ENCODE results near the gene COL18A1. TPM values are rescaled to one million over a fixed set of nuclear protein-coding genes. Genes with fewer than 3 reads are reported as not detected.

COL18A1 gene
- total and polyA plus RNA-seq, 4 donors = 44.9 to 308 (median 232) TPM

GRCh38 chr21:45504516-45505415 is 99.8 kb downstream of the COL18A1 start:
- DNase-seq (ENCODE audit: low spot score) = no peak
- Histone ChIP-seq H3K27ac (ENCODE audit: low read depth in 1 of 2, low read length in 2 of 2) (no peak overlapping the region), H3K27me3 (ENCODE audit: control insufficient read depth in 4 of 4, insufficient read depth in 4 of 4, low read length in 3 of 4) (no peaks in the 10 kb centered on the region), H3K9me3 (ENCODE audit: control insufficient read depth in 4 of 4, low read length in 3 of 4) (no peaks in the 10 kb centered on the region), H3K4me1 (ENCODE audit: control insufficient read depth in 4 of 4, insufficient read depth in 4 of 4, low read length in 3 of 4) (peaks cover 5 to 33% (median 23%) of the 10 kb centered on the region in 4 donors), H3K36me3 (ENCODE audit: control insufficient read depth in 4 of 4, insufficient read depth in 3 of 4, low read depth in 1 of 4, low read length in 3 of 4) (peaks cover 0 to 19% (median 10%) of the 10 kb centered on the region in 4 donors), H3K9ac (ENCODE audit: low read depth in 1 of 2, low read length in 2 of 2) (no peak overlapping the region), H3K4me3 (ENCODE audit: low read depth in 1 of 3, low read length in 3 of 3) (no peak overlapping the region)
- 86% methylated on average over 41 of the region's 41 CpGs for WGBS
- TF ChIP-seq YY1 (IDR thresholded peaks at IDR 0.05) (no peak), HNF4G (IDR thresholded peaks at IDR 0.05) (no peak)

GRCh38 chr21:45505416-45506021 is 100.6 kb downstream of the COL18A1 start:
- DNase-seq (ENCODE audit: low spot score) = no peak
- whole genome bisulfite sequencing = 75% methylated on average over 33 of the region's 33 CpGs
- no peaks in the 10 kb centered on the region for H3K9me3 ChIP-seq (ENCODE audit: control insufficient read depth in 4 of 4, low read length in 3 of 4)
- peaks cover 0 to 24% (median 10%) of the 10 kb centered on the region in 4 donors for H3K36me3 ChIP-seq (ENCODE audit: control insufficient read depth in 4 of 4, insufficient read depth in 3 of 4, low read depth in 1 of 4, low read length in 3 of 4)
- TF ChIP-seq MAX (IDR thresholded peaks at IDR 0.05) (no peak), HNF4A (conservative IDR thresholded peaks at IDR 0.05) (no peak), YY1 (IDR thresholded peaks at IDR 0.05) (no peak), SP1 (IDR thresholded peaks at IDR 0.05) (no peak), FOXA2 (IDR thresholded peaks at IDR 0.05) (no peak), TAF1 (conservative IDR thresholded peaks at IDR 0.05) (no peak)
- no peaks in the 10 kb centered on the region for H3K27me3 ChIP-seq (ENCODE audit: control insufficient read depth in 4 of 4, insufficient read depth in 4 of 4, low read length in 3 of 4)
- no peak overlapping the region for H3K27ac ChIP-seq (ENCODE audit: low read depth in 1 of 2, low read length in 2 of 2)
- peaks cover 5 to 33% (median 23%) of the 10 kb centered on the region in 4 donors for H3K4me1 ChIP-seq (ENCODE audit: control insufficient read depth in 4 of 4, insufficient read depth in 4 of 4, low read length in 3 of 4)
- no peak overlapping the region for H3K4me3 ChIP-seq (ENCODE audit: low read depth in 1 of 3, low read length in 3 of 3)
- H3K9ac ChIP-seq (ENCODE audit: low read depth in 1 of 2, low read length in 2 of 2) = no peak overlapping the region

- Histone ChIP-seq H3K4me1 (ENCODE audit: control insufficient read depth in 4 of 4, insufficient read depth in 4 of 4, low read length in 3 of 4) (peaks cover 5 to 33% (median 23%) of the 10 kb centered on the region in 4 donors), H3K27me3 (ENCODE audit: control insufficient read depth in 4 of 4, insufficient read depth in 4 of 4, low read length in 3 of 4) (no peaks in the 10 kb centered on the region), H3K36me3 (ENCODE audit: control insufficient read depth in 4 of 4, insufficient read depth in 3 of 4, low read depth in 1 of 4, low read length in 3 of 4) (peaks cover 0 to 24% (median 12%) of the 10 kb centered on the region in 4 donors), H3K9ac (ENCODE audit: low read depth in 1 of 2, low read length in 2 of 2) (no peak overlapping the region), H3K9me3 (ENCODE audit: control insufficient read depth in 4 of 4, low read length in 3 of 4) (no peaks in the 10 kb centered on the region), H3K4me3 (ENCODE audit: low read depth in 1 of 3, low read length in 3 of 3) (no peak overlapping the region), H3K27ac (ENCODE audit: low read depth in 1 of 2, low read length in 2 of 2) (no peak overlapping the region)
- no peak for DNase-seq (ENCODE audit: low spot score)
- WGBS = 87% methylated on average over 22 of the region's 22 CpGs
- TF ChIP-seq EGR1 (IDR thresholded peaks at IDR 0.05; ENCODE audit: low read depth in 2 of 2) (no peak), MAX (IDR thresholded peaks at IDR 0.05) (no peak), ATF3 (IDR thresholded peaks at IDR 0.05) (no peak), NR2F2 (IDR thresholded peaks at IDR 0.05) (no peak), RXRA (IDR thresholded peaks at IDR 0.05) (no peak), GABPA (IDR thresholded peaks at IDR 0.05 in 1 of 2, conservative IDR thresholded peaks at IDR 0.05 in 1 of 2) (no peak), HNF4A (conservative IDR thresholded peaks at IDR 0.05) (no peak), CTCF (IDR thresholded peaks at IDR 0.05; ENCODE audit: low read depth, low read length, missing input control) (no peak), YY1 (IDR thresholded peaks at IDR 0.05) (no peak), HNF4G (IDR thresholded peaks at IDR 0.05) (no peak), TAF1 (conservative IDR thresholded peaks at IDR 0.05) (no peak), FOXA1 (IDR thresholded peaks at IDR 0.05) (no peak), REST (IDR thresholded peaks at IDR 0.05) (no peak), RAD21 (IDR thresholded peaks at IDR 0.05) (no peak), ZBTB33 (IDR thresholded peaks at IDR 0.05) (no peak), FOXA2 (IDR thresholded peaks at IDR 0.05) (no peak)
Measured at GRCh38 chr21:45506241-45506817, 101.4 kb downstream of the COL18A1 start.

All from liver (tissue), 9 donors.